ENCODE data around the gene GHRL.
"Not testable (repeated sequence)": the region's sequence is repeated elsewhere in the genome, so short reads cannot be mapped to it uniquely, and the experiment has no call there.

Gene GHRL

DNA sequence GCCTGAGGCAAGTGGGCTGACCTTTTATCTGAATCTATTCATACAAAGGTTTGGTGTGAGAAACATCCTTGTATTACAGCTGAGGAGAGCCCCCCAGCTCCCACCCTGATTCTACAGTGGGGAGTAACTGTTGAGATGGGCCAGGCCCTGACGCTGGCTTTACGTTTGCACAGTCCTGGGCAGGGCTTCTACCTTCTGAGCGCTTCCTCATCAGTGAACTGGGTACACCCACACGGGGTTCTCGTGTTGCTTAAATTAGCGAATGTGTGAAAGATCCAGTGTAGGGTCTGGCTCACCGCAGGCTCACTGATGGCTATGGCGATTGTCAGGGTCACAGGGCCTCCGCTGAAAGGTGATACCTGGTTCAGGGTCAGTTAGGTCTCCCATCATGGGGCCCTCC is 7.3 kb upstream of the GHRL start:
- WGBS, 2 donors (ENCODE audit: extremely low coverage in 2 of 2, insufficient read length in 2 of 2, insufficient replicate concordance in 1 of 2): no CpG with 5 or more reads among the region's 9 CpGs
- no peak for DNase-seq (ENCODE audit: low spot score)
- H3K36me3 ChIP-seq (replicated peaks in 1 of 2; ENCODE audit: control insufficient read depth in 2 of 2, insufficient read depth in 2 of 2, low read length in 2 of 2): peaks cover 48 to 73% of the 10 kb centered on the region in 2 donors

DNA sequence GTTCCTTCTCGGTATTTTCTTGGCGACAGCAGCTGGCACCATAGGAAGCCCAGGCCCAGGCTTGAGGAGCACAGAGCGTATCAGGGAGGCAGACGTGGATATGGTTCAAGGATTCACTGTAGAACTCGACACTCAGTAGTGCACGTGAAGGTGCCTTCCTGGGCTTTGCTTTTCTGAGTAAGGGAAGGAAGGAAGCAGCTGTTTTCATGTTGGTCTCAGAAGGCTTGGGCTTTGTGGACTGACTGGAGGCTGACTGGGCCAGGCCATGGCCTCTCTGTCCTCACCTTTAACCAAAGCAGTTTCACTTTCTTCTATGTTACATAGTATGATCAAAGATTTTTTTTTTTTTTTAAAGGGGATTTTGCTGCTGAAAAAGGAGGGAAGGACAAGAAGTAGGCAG is 6.9 kb upstream of the GHRL start:
- H2AFZ ChIP-seq (ENCODE audit: low read length): no peak overlapping the region
- no peak overlapping the region for H3K18ac ChIP-seq (ENCODE audit: low read length)
- H4K8ac ChIP-seq (ENCODE audit: low read depth, low read length): no peak overlapping the region
- H3K79me1 ChIP-seq (ENCODE audit: low read depth, low read length): no peaks in the 10 kb centered on the region
- no peak overlapping the region for H4K91ac ChIP-seq (ENCODE audit: low read depth, low read length, poor library complexity)
- H3K27ac ChIP-seq (replicated peaks; ENCODE audit: low read length): no peak overlapping the region
- no peaks in the 10 kb centered on the region for H3K9me3 ChIP-seq (replicated peaks in 1 of 2; ENCODE audit: control insufficient read depth in 2 of 2, insufficient read depth in 1 of 2, low read depth in 1 of 2, low read length in 2 of 2)
- H2AK5ac ChIP-seq (ENCODE audit: low read depth, low read length): no peak overlapping the region
- H3K4me1 ChIP-seq (ENCODE audit: control insufficient read depth in 2 of 2, insufficient read depth in 1 of 2, low read depth in 1 of 2, low read length in 2 of 2): no peaks in the 10 kb centered on the region
- whole genome bisulfite sequencing, 2 donors (ENCODE audit: extremely low coverage in 2 of 2, insufficient read length in 2 of 2, insufficient replicate concordance in 1 of 2): no CpG with 5 or more reads among the region's 6 CpGs
- no peak overlapping the region for H2BK120ac ChIP-seq (ENCODE audit: low read depth, low read length)
- H2BK12ac ChIP-seq (ENCODE audit: low read length): no peak overlapping the region
- H3K23ac ChIP-seq (ENCODE audit: low read depth, low read length, poor library complexity): peak overlapping the region; percentile 93
- H3K36me3 ChIP-seq (replicated peaks in 1 of 2; ENCODE audit: control insufficient read depth in 2 of 2, insufficient read depth in 2 of 2, low read length in 2 of 2): peaks cover 45 to 69% of the 10 kb centered on the region in 2 donors
- H3K4ac ChIP-seq (ENCODE audit: low read length): no peak overlapping the region
- H2BK15ac ChIP-seq (ENCODE audit: low read length): no peak overlapping the region
- H3K9ac ChIP-seq (ENCODE audit: low read depth, low read length, poor library complexity): no peak overlapping the region
- no peak overlapping the region for H3K4me3 ChIP-seq (ENCODE audit: low read length in 2 of 2)
- H2BK5ac ChIP-seq (ENCODE audit: low read length): no peak overlapping the region
- no peak overlapping the region for H3K14ac ChIP-seq (ENCODE audit: low read length)
- H3K27me3 ChIP-seq (ENCODE audit: control insufficient read depth in 3 of 3, insufficient read depth in 3 of 3, low read depth in 1 of 3, low read length in 3 of 3): no peaks in the 10 kb centered on the region
- no peak overlapping the region for H3K4me2 ChIP-seq (ENCODE audit: insufficient read depth, low read length, poor library complexity, severe bottlenecking)
- no peak for DNase-seq (ENCODE audit: low spot score)

More for the DNA sequence above, 7.3 kb upstream of the GHRL start:
- H3K27ac ChIP-seq (replicated peaks; ENCODE audit: low read length): no peak overlapping the region
- H2AK5ac ChIP-seq (ENCODE audit: low read depth, low read length): no peak overlapping the region
- H3K27me3 ChIP-seq (ENCODE audit: control insufficient read depth in 3 of 3, insufficient read depth in 3 of 3, low read depth in 1 of 3, low read length in 3 of 3): no peaks in the 10 kb centered on the region
- no peaks in the 10 kb centered on the region for H3K79me1 ChIP-seq (ENCODE audit: low read depth, low read length)
- H3K4me3 ChIP-seq (ENCODE audit: low read length in 2 of 2): no peak overlapping the region
- H3K9ac ChIP-seq (ENCODE audit: low read depth, low read length, poor library complexity): no peak overlapping the region
- no peak overlapping the region for H3K4ac ChIP-seq (ENCODE audit: low read length)
- no peak overlapping the region for H3K4me2 ChIP-seq (ENCODE audit: insufficient read depth, low read length, poor library complexity, severe bottlenecking)
- no peak overlapping the region for H2BK120ac ChIP-seq (ENCODE audit: low read depth, low read length)
- H3K14ac ChIP-seq (ENCODE audit: low read length): no peak overlapping the region
- no peak overlapping the region for H3K23ac ChIP-seq (ENCODE audit: low read depth, low read length, poor library complexity)
- no peaks in the 10 kb centered on the region for H3K9me3 ChIP-seq (replicated peaks in 1 of 2; ENCODE audit: control insufficient read depth in 2 of 2, insufficient read depth in 1 of 2, low read depth in 1 of 2, low read length in 2 of 2)
- no peak overlapping the region for H2BK5ac ChIP-seq (ENCODE audit: low read length)
- no peak overlapping the region for H2AFZ ChIP-seq (ENCODE audit: low read length)
- no peak overlapping the region for H4K8ac ChIP-seq (ENCODE audit: low read depth, low read length)
- H3K18ac ChIP-seq (ENCODE audit: low read length): no peak overlapping the region
- no peak overlapping the region for H4K91ac ChIP-seq (ENCODE audit: low read depth, low read length, poor library complexity)
- H2BK15ac ChIP-seq (ENCODE audit: low read length): no peak overlapping the region
- no peaks in the 10 kb centered on the region for H3K4me1 ChIP-seq (ENCODE audit: control insufficient read depth in 2 of 2, insufficient read depth in 1 of 2, low read depth in 1 of 2, low read length in 2 of 2)
- no peak overlapping the region for H2BK12ac ChIP-seq (ENCODE audit: low read length)

DNA sequence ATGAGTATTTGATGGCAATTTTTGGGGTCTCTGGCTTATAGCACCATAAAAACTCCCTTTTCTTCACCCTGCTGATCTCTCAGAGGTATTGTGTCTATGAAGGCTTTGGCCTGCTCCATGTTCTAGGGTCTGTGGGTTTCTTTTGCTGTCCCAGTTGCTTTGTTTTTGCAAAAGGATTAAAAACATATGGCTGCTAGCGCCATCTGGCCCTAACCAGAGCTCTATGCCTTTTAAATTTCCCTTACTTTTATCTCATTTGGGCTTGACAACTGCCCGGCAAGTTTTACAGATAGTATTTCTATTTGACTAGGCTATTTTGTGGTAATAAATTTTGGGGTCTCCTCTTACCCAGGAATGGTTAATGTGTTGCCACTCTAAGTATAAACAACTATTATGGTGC is 6.4 kb upstream of the GHRL start:
- Histone ChIP-seq H3K27ac (replicated peaks; ENCODE audit: low read length) (no peak overlapping the region), H3K36me3 (replicated peaks in 1 of 2; ENCODE audit: control insufficient read depth in 2 of 2, insufficient read depth in 2 of 2, low read length in 2 of 2) (peaks cover 40 to 66% of the 10 kb centered on the region in 2 donors), H3K4me3 (ENCODE audit: low read length in 2 of 2) (no peak overlapping the region), H4K8ac (ENCODE audit: low read depth, low read length) (no peak overlapping the region), H3K9ac (ENCODE audit: low read depth, low read length, poor library complexity) (no peak overlapping the region), H2BK12ac (ENCODE audit: low read length) (no peak overlapping the region), H4K91ac (ENCODE audit: low read depth, low read length, poor library complexity) (no peak overlapping the region), H2BK5ac (ENCODE audit: low read length) (no peak overlapping the region), H3K14ac (ENCODE audit: low read length) (no peak overlapping the region), H3K4ac (ENCODE audit: low read length) (no peak overlapping the region), H3K4me1 (ENCODE audit: control insufficient read depth in 2 of 2, insufficient read depth in 1 of 2, low read depth in 1 of 2, low read length in 2 of 2) (no peaks in the 10 kb centered on the region), H2AK5ac (ENCODE audit: low read depth, low read length) (no peak overlapping the region), H3K79me1 (ENCODE audit: low read depth, low read length) (no peaks in the 10 kb centered on the region), H2BK120ac (ENCODE audit: low read depth, low read length) (no peak overlapping the region), H3K18ac (ENCODE audit: low read length) (no peak overlapping the region), H2AFZ (ENCODE audit: low read length) (no peak overlapping the region), H3K27me3 (ENCODE audit: control insufficient read depth in 3 of 3, insufficient read depth in 3 of 3, low read depth in 1 of 3, low read length in 3 of 3) (no peaks in the 10 kb centered on the region), H3K23ac (ENCODE audit: low read depth, low read length, poor library complexity) (no peak overlapping the region), H2BK15ac (ENCODE audit: low read length) (no peak overlapping the region), H3K9me3 (replicated peaks in 1 of 2; ENCODE audit: control insufficient read depth in 2 of 2, insufficient read depth in 1 of 2, low read depth in 1 of 2, low read length in 2 of 2) (no peaks in the 10 kb centered on the region), H3K4me2 (ENCODE audit: insufficient read depth, low read length, poor library complexity, severe bottlenecking) (no peak overlapping the region)
- no CpG with 5 or more reads among the region's 2 CpGs for WGBS, 2 donors (ENCODE audit: extremely low coverage in 2 of 2, insufficient read length in 2 of 2, insufficient replicate concordance in 1 of 2)
- no peak for DNase-seq (ENCODE audit: low spot score)

- H3K18ac ChIP-seq (ENCODE audit: low read length); DNase-seq (ENCODE audit: low spot score); H3K14ac ChIP-seq (ENCODE audit: low read length); H3K4me2 ChIP-seq (ENCODE audit: insufficient read depth, low read length, poor library complexity, severe bottlenecking); H3K27ac ChIP-seq (replicated peaks; ENCODE audit: low read length); H2AFZ ChIP-seq (ENCODE audit: low read length); H2BK5ac ChIP-seq (ENCODE audit: low read length); H3K27me3 ChIP-seq (ENCODE audit: control insufficient read depth in 3 of 3, insufficient read depth in 3 of 3, low read depth in 1 of 3, low read length in 3 of 3); H3K79me1 ChIP-seq (ENCODE audit: low read depth, low read length); H3K9me3 ChIP-seq (replicated peaks in 1 of 2; ENCODE audit: control insufficient read depth in 2 of 2, insufficient read depth in 1 of 2, low read depth in 1 of 2, low read length in 2 of 2); H3K9ac ChIP-seq (ENCODE audit: low read depth, low read length, poor library complexity); H2BK15ac ChIP-seq (ENCODE audit: low read length); H2BK12ac ChIP-seq (ENCODE audit: low read length); H3K4me3 ChIP-seq (ENCODE audit: low read length in 2 of 2); H3K23ac ChIP-seq (ENCODE audit: low read depth, low read length, poor library complexity); H4K8ac ChIP-seq (ENCODE audit: low read depth, low read length); H3K4me1 ChIP-seq (ENCODE audit: control insufficient read depth in 2 of 2, insufficient read depth in 1 of 2, low read depth in 1 of 2, low read length in 2 of 2); H2BK120ac ChIP-seq (ENCODE audit: low read depth, low read length); H4K91ac ChIP-seq (ENCODE audit: low read depth, low read length, poor library complexity); H3K4ac ChIP-seq (ENCODE audit: low read length); H2AK5ac ChIP-seq (ENCODE audit: low read depth, low read length): not testable (repeated sequence)
- WGBS, 2 donors (ENCODE audit: extremely low coverage in 2 of 2, insufficient read length in 2 of 2, insufficient replicate concordance in 1 of 2): no CpG with 5 or more reads among the region's 1 CpG
- peaks cover 29 to 58% of the 10 kb centered on the region in 2 donors for H3K36me3 ChIP-seq (replicated peaks in 1 of 2; ENCODE audit: control insufficient read depth in 2 of 2, insufficient read depth in 2 of 2, low read length in 2 of 2)
Measured at GRCh38 chr3:10298064-10298463, 5.3 kb upstream of the GHRL start.

Data from neuronal stem cell (in vitro differentiated cells).